ENCODE data around the gene EPHA2. TPM values are rescaled to one million over a fixed set of nuclear protein-coding genes. Genes with fewer than 3 reads are reported as not detected.

EPHA2 gene
- 4.2 and 10.1 TPM in 2 replicates for total RNA-seq

GRCh38 chr1:16155537-16156410, at the start of gene EPHA2:
Gene EPHA2, minus strand, starts transcription at chr1:16156069. Its CDS starts 137 bp downstream, at chr1:16155932.

Other genes with a start within 250 kb of the EPHA2 start
- 32.9 and 48.5 TPM in 2 replicates for gene ZBTB17, start 180.0 kb downstream of the EPHA2 start, total RNA-seq
- gene SRARP, start 151.8 kb downstream of the EPHA2 start, total RNA-seq: not detected in 2 replicates
- gene HSPB7, start 138.0 kb downstream of the EPHA2 start, total RNA-seq: 3.3 and 5.0 TPM in 2 replicates
- under 0.01 and 0.17 TPM in 2 replicates for gene CLCNKA, start 134.0 kb downstream of the EPHA2 start, total RNA-seq
- gene CLCNKB, start 112.3 kb downstream of the EPHA2 start, total RNA-seq: under 0.01 TPM in 1 of 2 replicates, not detected in the other
- gene FAM131C, start 82.4 kb downstream of the EPHA2 start, total RNA-seq: 0.15 and 0.50 TPM in 2 replicates
- 3.5 and 6.3 TPM in 2 replicates for gene ARHGEF19, start 56.6 kb upstream of the EPHA2 start, total RNA-seq
- 9.5 and 15.9 TPM in 2 replicates for gene CPLANE2, start 81.1 kb upstream of the EPHA2 start, total RNA-seq
- 13.4 and 15.4 TPM in 2 replicates for gene FBXO42, start 196.4 kb upstream of the EPHA2 start, total RNA-seq
- gene SZRD1, start 211.2 kb upstream of the EPHA2 start, total RNA-seq: 41.2 and 47.1 TPM in 2 replicates